ENCODE measurements around the gene UNC45B.

The UNC45B gene

GRCh38 chr17:35152421-35153140, 5.0 kb downstream of the UNC45B start:
- no peak for TF ChIP-seq CTCF (IDR thresholded peaks at IDR 0.05; ENCODE audit: control insufficient read depth, insufficient read depth, low read depth, low read length, missing control alignments)

GRCh38 chr17:35154196-35155165, 6.9 kb downstream of the UNC45B start:
- H3K4me3 ChIP-seq (ENCODE audit: control insufficient read depth, low read depth, low read length) = no peak overlapping the region
- no peak for DNase-seq (ENCODE audit: low read depth)
- no peak for TF ChIP-seq CTCF (IDR thresholded peaks at IDR 0.05; ENCODE audit: control insufficient read depth, insufficient read depth, low read depth, low read length, missing control alignments)

More at GRCh38 chr17:35152421-35153140, 5.0 kb downstream of the UNC45B start:
- no peak overlapping the region for H3K4me3 ChIP-seq (ENCODE audit: control insufficient read depth, low read depth, low read length)
- DNase-seq (ENCODE audit: low read depth) = no peak

GRCh38 chr17:35155246-35155645, 7.6 kb downstream of the UNC45B start:
- no peak overlapping the region for H3K4me3 ChIP-seq (ENCODE audit: control insufficient read depth, low read depth, low read length)
- no peak for TF ChIP-seq CTCF (IDR thresholded peaks at IDR 0.05; ENCODE audit: control insufficient read depth, insufficient read depth, low read depth, low read length, missing control alignments)
- DNase-seq (ENCODE audit: low read depth) = no peak

GRCh38 chr17:35159940-35160339, 12.3 kb downstream of the UNC45B start:
- no peak overlapping the region for H3K4me3 ChIP-seq (ENCODE audit: control insufficient read depth, low read depth, low read length)
- TF ChIP-seq CTCF (IDR thresholded peaks at IDR 0.05; ENCODE audit: control insufficient read depth, insufficient read depth, low read depth, low read length, missing control alignments) = no peak
- no peak for DNase-seq (ENCODE audit: low read depth)

- no peak overlapping the region for H3K4me3 ChIP-seq (ENCODE audit: control insufficient read depth, low read depth, low read length)
- no peak for TF ChIP-seq CTCF (IDR thresholded peaks at IDR 0.05; ENCODE audit: control insufficient read depth, insufficient read depth, low read depth, low read length, missing control alignments)
Measured at GRCh38 chr17:35160354-35161201, 13.0 kb downstream of the UNC45B start.

GRCh38 chr17:35161281-35161761, 13.7 kb downstream of the UNC45B start:
- no peak for TF ChIP-seq CTCF (IDR thresholded peaks at IDR 0.05; ENCODE audit: control insufficient read depth, insufficient read depth, low read depth, low read length, missing control alignments)
- DNase-seq (ENCODE audit: low read depth) = no peak

More at GRCh38 chr17:35160354-35161201, 13.0 kb downstream of the UNC45B start:
- DNase-seq (ENCODE audit: low read depth) = no peak

More at GRCh38 chr17:35161281-35161761, 13.7 kb downstream of the UNC45B start:
- no peak overlapping the region for H3K4me3 ChIP-seq (ENCODE audit: control insufficient read depth, low read depth, low read length)
